Gastroesophageal sphincter (tissue), 3 donors: ENCODE measurements around the gene VCL.
"Not testable (repeated sequence)": the region's sequence is repeated elsewhere in the genome, so short reads cannot be mapped to it uniquely, and the experiment has no call there.

ENCODE experiments used
- CTCF ChIP-seq, 4 experiments: fragments of 200-600 bp in 2 of 4; fragments of 450-650 bp in 2 of 4; sonication (generic) in 1 of 4; IDR thresholded peaks; one replicate each; pipeline ENCODE4 v1.5.1; 2017 to 2019; ENCODE audit warnings: antibody characterized with exemption in 4 of 4, mild to moderate bottlenecking in 2 of 4, moderate library complexity in 2 of 4
- EP300 ChIP-seq: sonication (generic); formaldehyde crosslinking; IDR thresholded peaks from one replicate; pipeline ENCODE4 v1.6.1; 2017; ENCODE audit warnings: antibody characterized with exemption, mild to moderate bottlenecking

- TF ChIP-seq CTCF (IDR thresholded peaks at IDR 0.05); EP300: not testable (repeated sequence)
These were observed 2.3 kb downstream of the VCL start for GRCh38 chr10:74000244-74000643.
